HepG2 (cell line): ENCODE results near the gene PRSS22. TPM values are rescaled to one million over a fixed set of nuclear protein-coding genes. Genes with fewer than 3 reads are reported as not detected.

Experiments used
- FOXP4 ChIP-seq: sonication (generic); formaldehyde crosslinking; IDR thresholded peaks from 2 replicates; pipeline ENCODE4 v1.4.0; 2020; ENCODE audit warnings: missing genetic modification reagents
- GABPB1 ChIP-seq: IDR thresholded peaks from 2 replicates; pipeline ENCODE4 v1.6.1; 2016; ENCODE audit warnings: mild to moderate bottlenecking, missing genetic modification reagents, moderate library complexity, missing compliant biosample characterization
- GATAD1 ChIP-seq: IDR thresholded peaks from 2 replicates; pipeline ENCODE4 v1.6.1; 2016; ENCODE audit warnings: missing genetic modification reagents, missing compliant biosample characterization
- GFI1 ChIP-seq: sonication (generic); formaldehyde crosslinking; IDR thresholded peaks from 2 replicates; pipeline ENCODE4 v1.5.0; 2020; ENCODE audit warnings: missing genetic modification reagents, mild to moderate bottlenecking, borderline replicate concordance
- HIVEP1 ChIP-seq: sonication (generic); formaldehyde crosslinking; IDR thresholded peaks from 2 replicates; pipeline ENCODE4 v1.4.0; 2020; ENCODE audit warnings: mild to moderate bottlenecking, missing genetic modification reagents
- IKZF5 ChIP-seq: IDR thresholded peaks from 2 replicates; pipeline ENCODE4 v1.6.1; 2018; ENCODE audit warnings: missing genetic modification reagents, mild to moderate bottlenecking, missing compliant biosample characterization
- KMT2A ChIP-seq: sonication (generic); formaldehyde crosslinking; IDR thresholded peaks from 2 replicates; pipeline ENCODE4 v1.4.0; 2020; ENCODE audit warnings: missing genetic modification reagents
- NR2F1 ChIP-seq, 2 experiments: fragments of 450-650 bp in 1 of 2; formaldehyde crosslinking in 1 of 2; IDR thresholded peaks; 2 replicates each; pipeline versions ENCODE4 v1.5.0 to v1.6.1; 2016 to 2020; ENCODE audit warnings: mild to moderate bottlenecking in 1 of 2, missing compliant biosample characterization in 1 of 2, missing genetic modification reagents in 1 of 2, moderate library complexity in 1 of 2
- RXRB ChIP-seq: IDR thresholded peaks from 2 replicates; pipeline ENCODE4 v1.6.1; 2016; ENCODE audit warnings: borderline replicate concordance, missing genetic modification reagents, missing compliant biosample characterization
- SAFB2 ChIP-seq: sonication (generic); formaldehyde crosslinking; IDR thresholded peaks from 2 replicates; pipeline ENCODE4 v1.5.1; 2020; ENCODE audit warnings: missing genetic modification reagents, low read depth, mild to moderate bottlenecking, borderline replicate concordance
- SOX5 ChIP-seq: IDR thresholded peaks from 2 replicates; pipeline ENCODE4 v1.6.1; 2016; ENCODE audit warnings: borderline replicate concordance
- THAP9 ChIP-seq: sonication (generic); formaldehyde crosslinking; IDR thresholded peaks from 2 replicates; pipeline ENCODE4; 2020; ENCODE audit warnings: missing genetic modification reagents, mild to moderate bottlenecking, borderline replicate concordance
- ZHX1 ChIP-seq: sonication (generic); formaldehyde crosslinking; IDR thresholded peaks from 2 replicates; pipeline ENCODE4 v1.8.1; 2022; ENCODE audit warnings: low read depth, mild to moderate bottlenecking, missing genetic modification reagents
- ZNF30 ChIP-seq: sonication (generic); formaldehyde crosslinking; IDR thresholded peaks from 2 replicates; pipeline ENCODE4 v1.5.0; 2020; ENCODE audit warnings: mild to moderate bottlenecking, missing genetic modification reagents
- ZNF503 ChIP-seq: sonication (generic); formaldehyde crosslinking; IDR thresholded peaks from 2 replicates; pipeline ENCODE4 v1.4.0; 2020; ENCODE audit warnings: missing genetic modification reagents
- polyA plus RNA-seq, 8 experiments: library from polyadenylated mRNA; depleted of rRNA in 3 of 8; stranded (reverse) in 7 of 8; unstranded in 1 of 8; fragments of >200 nt; fragmentation: Illumina TruSeq in 4 of 8; extraction: Trizol in 4 of 8; gene quantifications; 2 replicates each; pipeline versions ENCODE4 v1.2.1 to v1.2.3, GENCODE V29; 2011 to 2016; ENCODE audit warnings: low read depth in 4 of 8, missing spikeins in 1 of 8, mixed read lengths in 1 of 8; ENCODE audit not compliant: insufficient read depth in 1 of 8
- total RNA-seq, 5 experiments: library from RNA; depleted of rRNA; stranded (reverse); fragments of >200 nt; fragmentation: Illumina TruSeq; extraction: Trizol; gene quantifications; 2 replicates each; pipeline ENCODE4 v1.2.3, GENCODE V29; 2016; ENCODE audit warnings: low read depth in 1 of 5

The PRSS22 gene
- total and polyA plus RNA-seq, 2 of the 13 experiments (the other 11 are each of a cell fraction or from before 2014, with no cell fraction given) = 0.24 to 0.32 TPM

GRCh38 chr16:2829501-2830354 is 28.2 kb downstream of the PRSS22 start, which contains the start of gene ZG16B (continued):
- peak; percentile 40 for TF ChIP-seq FOXP4 (CRISPR knock-in tag)
- TF ChIP-seq NR2F1 (CRISPR knock-in tag; IDR thresholded peaks at IDR 0.05) = no peak
- no peak for TF ChIP-seq ZNF30
- TF ChIP-seq ZNF503 (CRISPR knock-in tag) = 0 out of 2 replicates have a peak, but pooled peaks have one; percentile 33
- TF ChIP-seq RXRB = peak; percentile 38; the same call in 1 of the 2 replicates
- TF ChIP-seq SAFB2 (CRISPR knock-in tag) = no peak
- no peak for TF ChIP-seq GFI1 (CRISPR knock-in tag)
- TF ChIP-seq IKZF5 (CRISPR knock-in tag) = 0 out of 2 replicates have a peak, but pooled peaks have one; percentile 23
- TF ChIP-seq HIVEP1 (CRISPR knock-in tag) = 0 out of 2 replicates have a peak, but pooled peaks have one; percentile 22
- peak; percentile 31; the same call in 1 of the 2 replicates for TF ChIP-seq SOX5 (CRISPR knock-in tag)
- no peak for TF ChIP-seq KMT2A (CRISPR knock-in tag)
- TF ChIP-seq GATAD1 = 0 out of 2 replicates have a peak, but pooled peaks have one; percentile 16
- TF ChIP-seq THAP9 (CRISPR knock-in tag) = 0 out of 2 replicates have a peak, but pooled peaks have one; percentile 11
- peak; percentile 65; the same call in 1 of the 2 replicates for TF ChIP-seq GABPB1
- no peak for TF ChIP-seq ZHX1 (CRISPR knock-in tag)
